NOMO-1 (cell line): ENCODE measurements around the gene NOS1.
"Not testable (repeated sequence)": the region's sequence is repeated elsewhere in the genome, so short reads cannot be mapped to it uniquely, and the experiment has no call there.

ENCODE experiments used
- DNase-seq, 2 experiments: peaks; one replicate each; lab custom pipeline; 2025; ENCODE audit not compliant: unreplicated experiment in 2 of 2; lab: John Stamatoyannopoulos, UW

The NOS1 gene

DNA sequence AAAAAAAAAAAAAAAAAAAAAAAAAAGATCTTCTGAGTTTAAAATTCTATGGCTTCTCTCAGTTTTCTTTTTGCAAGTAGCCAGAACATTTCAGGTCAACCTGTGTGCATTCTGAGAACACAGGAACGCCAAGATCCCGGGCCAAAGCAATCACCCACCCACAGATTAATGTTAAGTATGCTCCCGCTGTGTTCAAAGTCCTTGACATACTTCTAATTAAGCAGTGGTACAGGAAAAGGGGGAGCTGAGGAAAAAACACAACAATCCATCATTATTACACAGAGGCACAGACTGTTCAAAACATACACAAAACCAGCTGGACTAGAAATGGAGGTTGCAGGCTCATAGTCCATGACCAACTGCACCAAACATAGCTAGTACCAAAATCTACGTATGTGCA is 174.0 kb downstream of the NOS1 start:
- no peak for DNase-seq

- no peak for DNase-seq
Measured at GRCh38 chr12:117182866-117183265, 178.6 kb downstream of the NOS1 start.

DNA sequence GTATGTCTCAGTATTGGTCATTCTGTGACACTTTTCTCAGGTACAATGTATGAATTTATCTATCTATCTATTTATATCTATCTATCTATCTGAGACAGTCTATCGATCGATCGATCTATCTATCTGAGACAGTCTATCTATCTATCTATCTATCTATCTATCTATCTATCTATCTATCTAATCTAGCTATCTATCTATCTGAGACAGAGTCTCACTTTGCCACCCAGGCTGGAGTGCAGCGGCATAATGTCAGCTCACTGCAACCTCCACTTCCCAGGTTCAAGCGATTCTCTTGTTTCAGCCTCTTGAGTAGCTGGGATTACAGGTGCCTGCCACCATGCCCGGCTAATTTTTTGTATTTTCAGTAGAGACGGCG is 180.0 kb downstream of the NOS1 start:
- not testable (repeated sequence) for DNase-seq

GRCh38 chr12:117180758-117181467 is 180.5 kb downstream of the NOS1 start:
- no peak for DNase-seq

DNA sequence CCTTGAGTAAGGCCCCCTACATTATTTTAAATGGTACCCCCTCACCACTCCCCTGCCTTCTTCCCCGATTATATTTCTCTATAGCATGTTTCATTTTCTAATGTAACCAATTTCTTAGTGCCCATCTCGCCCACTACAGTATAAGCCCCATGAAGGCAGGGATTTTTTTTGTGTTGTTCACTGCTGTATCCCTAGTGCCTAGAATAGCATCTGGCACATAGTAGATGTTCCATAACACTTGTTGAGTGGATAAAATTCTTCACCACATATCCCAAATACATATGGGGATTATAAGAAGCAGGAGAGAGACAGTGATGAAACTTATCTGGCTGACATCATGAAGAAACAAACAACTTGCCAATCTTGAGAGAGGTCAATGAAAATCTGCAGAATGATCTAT is 182.7 kb downstream of the NOS1 start:
- no peak for DNase-seq

- DNase-seq: no peak
Measured at GRCh38 chr12:117178301-117178700, 183.1 kb downstream of the NOS1 start.

DNA sequence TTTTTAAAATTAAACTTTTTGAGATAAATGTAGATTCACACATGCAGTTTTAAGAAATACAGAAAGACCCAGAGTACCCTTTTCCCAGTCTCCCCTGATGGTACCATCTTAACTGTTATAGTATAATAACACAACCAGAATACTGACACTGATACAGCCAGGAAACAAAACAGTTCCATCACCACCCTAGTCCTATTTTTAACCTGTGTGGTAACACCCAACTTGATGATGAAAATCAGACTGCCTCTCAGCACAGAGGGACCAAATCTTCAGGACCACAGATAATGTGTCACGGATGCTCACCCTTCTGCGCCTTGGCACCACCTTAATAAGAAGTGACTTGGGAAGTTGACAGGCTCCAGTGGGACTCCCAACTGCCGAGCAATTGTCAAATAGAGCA is 189.3 kb downstream of the NOS1 start:
- no peak for DNase-seq

- DNase-seq: no peak
Measured at GRCh38 chr12:117171499-117172162, 189.8 kb downstream of the NOS1 start.

GRCh38 chr12:117169548-117169947 is 191.9 kb downstream of the NOS1 start:
- DNase-seq: no peak

GRCh38 chr12:117168976-117169375 is 192.4 kb downstream of the NOS1 start:
- no peak for DNase-seq

DNA sequence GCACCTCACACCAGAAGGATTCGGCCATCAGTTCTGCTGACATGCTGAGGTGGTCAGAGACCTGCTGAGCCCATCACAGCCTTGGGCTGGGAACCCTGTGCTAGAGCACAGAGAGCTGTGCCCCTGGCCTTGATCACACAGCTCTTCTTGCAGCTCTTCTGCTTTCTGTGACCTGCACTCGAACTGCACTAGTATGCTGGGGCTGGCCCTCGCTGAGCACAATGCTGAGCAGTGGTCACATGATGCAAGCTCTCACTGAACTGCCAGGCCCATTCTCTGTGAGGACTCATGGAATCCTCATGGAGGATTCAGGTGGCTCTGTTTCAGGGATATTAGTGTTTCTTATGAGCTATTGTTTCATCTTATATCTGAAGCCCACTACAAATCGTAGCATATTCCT is 193.7 kb downstream of the NOS1 start:
- DNase-seq: no peak

DNA sequence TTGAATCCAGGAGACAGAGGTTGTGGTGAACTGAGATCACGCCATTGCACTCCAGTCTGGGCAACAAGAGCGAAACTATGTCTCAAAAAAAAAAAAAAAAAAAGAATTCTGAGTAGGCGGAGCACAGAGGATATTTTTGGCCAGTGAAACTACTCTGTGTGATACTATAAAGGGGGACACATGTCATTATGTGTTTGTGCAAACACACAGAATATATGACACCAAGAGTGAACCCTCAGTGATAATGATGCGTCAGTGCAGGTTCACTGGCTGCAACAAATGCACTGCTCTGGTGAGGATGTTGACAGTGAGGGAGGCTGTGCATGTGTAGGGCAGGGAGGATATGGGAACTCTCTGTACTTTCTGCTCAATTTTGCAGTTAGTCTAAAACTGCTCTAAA is 195.3 kb downstream of the NOS1 start:
- no peak for DNase-seq

GRCh38 chr12:117165342-117165741 is 196.1 kb downstream of the NOS1 start:
- no peak for DNase-seq

DNA sequence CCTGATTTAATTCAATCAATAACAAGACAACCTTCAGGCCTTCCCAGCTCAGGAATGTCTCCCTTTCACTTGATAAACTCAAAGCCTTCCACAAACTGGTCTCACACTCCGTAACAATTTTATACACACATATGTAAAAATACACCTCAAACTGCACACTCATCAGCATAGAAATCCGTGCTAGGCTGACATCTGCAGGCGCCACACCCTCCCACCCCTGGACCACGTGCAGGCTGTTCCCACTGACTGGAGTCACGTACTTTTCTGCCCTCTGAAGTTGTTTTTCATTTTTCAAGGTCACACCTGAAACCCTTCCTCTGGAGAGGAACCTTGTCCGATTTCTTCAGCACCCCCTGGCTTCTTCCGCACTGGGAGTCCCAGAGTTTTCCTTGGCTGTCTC is 198.8 kb downstream of the NOS1 start:
- DNase-seq: no peak

DNA sequence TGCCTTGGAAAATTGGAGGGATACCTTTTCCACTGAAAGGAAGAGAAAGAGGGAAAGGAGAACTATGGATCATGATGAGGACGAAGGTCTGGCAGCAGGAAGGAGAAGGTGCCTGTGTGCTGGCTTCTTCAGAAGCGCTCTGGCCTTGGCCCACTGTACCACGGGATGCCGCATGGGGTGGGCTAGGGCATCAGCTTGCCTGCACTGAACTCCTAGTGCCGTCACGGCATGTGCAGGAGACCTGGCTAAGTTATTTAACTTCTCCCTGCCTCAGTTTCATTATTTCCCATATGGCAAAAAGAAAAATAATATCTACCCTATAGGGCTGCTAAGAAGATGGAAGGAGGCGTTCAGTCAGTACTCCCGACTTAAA is 199.3 kb downstream of the NOS1 start:
- no peak for DNase-seq

DNA sequence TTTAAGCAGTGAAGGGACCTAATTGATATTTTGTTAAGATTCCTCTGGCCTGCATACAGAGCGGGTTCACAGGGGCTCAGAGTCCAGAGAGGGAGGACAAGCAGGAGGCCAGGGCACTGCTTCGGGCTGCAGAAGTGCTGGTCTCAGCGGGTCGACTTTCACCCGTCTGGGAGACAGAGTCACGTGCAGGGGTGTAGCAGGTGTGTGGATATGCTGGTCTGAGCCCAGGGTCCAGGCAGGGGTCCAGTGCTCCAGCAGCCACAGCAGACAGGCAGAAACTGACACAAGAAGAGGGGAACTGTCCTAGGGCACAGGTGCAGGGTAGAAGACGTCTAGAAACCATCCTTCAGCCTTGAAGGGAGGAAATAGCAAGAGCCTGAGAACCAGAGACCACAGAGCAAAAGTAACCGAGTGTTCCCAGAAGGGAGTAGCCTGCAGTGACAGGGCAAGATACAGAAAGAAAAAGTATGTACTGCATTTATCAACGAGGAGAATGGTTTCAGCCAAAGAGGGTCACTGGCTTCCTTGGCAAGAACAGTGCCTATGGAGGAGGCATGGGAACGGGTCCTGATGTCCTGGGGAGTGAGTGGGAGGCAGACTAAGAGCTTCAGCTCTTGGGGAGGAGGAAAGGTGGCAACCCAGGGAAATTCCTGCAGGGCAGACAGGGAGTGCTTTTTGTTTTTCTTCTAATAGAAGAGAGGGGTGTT is 199.8 kb downstream of the NOS1 start:
- no peak for DNase-seq

DNA sequence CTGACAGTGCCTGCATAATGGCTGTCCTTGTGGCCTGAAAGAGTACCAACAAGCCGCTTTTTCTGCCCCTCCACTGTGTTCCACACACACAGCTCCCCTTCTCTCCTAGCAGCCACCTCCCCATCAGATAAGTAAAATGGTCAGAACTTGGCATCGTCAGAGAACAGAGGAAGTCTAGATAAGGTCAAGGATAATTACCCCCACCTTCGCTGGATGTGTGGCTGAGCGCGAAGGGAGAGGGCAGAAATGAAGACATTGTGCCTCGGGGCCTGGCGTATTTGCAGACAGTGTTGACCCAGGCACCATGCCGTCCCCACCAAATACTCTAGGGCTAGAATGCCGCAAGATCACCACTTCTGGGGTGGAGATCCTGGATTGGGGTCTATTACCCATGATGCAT is 201.8 kb downstream of the NOS1 start:
- DNase-seq: no peak

DNA sequence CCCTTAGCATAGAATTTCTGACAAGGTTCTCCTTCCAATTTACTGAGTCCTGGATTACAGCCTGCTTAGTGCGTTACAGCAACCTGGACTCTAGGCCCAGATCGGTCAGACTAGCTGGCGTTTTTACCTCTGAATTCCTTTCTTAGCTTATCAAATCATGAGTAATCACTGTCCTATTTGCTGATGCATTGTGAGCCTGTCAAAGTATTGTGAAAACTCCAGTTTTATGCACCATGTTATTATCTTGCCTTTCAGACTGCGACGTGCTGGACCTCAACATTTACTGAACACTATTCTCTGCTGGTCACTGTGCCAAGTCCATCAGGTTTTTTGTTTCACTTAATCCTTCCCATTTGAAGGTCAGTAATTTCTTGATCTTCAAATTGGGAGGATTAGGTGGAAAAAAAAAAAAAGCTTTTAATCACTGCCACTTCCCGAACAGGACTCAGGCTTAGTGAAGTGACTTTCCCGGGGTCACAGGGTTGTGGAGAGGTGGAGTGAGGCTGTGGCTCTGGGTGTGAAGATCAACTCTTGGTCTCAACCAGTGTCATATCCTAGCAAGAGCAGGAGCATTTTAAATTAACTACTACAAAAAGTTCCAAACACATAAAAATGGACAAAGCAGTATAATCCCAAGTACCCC is 202.4 kb downstream of the NOS1 start:
- DNase-seq: no peak
